Measurements from ENCODE around the gene NEK6.

NEK6 gene

GRCh38 chr9:124322618-124323432 lies 65.1 kb downstream of the NEK6 start:
- Histone ChIP-seq H3K27ac (ENCODE audit: low read length) (no peak overlapping the region), H3K4me1 (ENCODE audit: insufficient read depth, low read length) (no peaks in the 10 kb centered on the region), H3K9me3 (ENCODE audit: insufficient read depth, low read depth, low read length) (no peaks in the 10 kb centered on the region), H3K36me3 (ENCODE audit: insufficient read depth, low read depth, low read length) (peaks cover 5% of the 10 kb centered on the region; the same call in 1 of the 2 replicates), H3K9ac (ENCODE audit: low read depth, low read length) (no peak overlapping the region), H3K4me3 (ENCODE audit: low read length) (no peak overlapping the region), H3K27me3 (ENCODE audit: insufficient read depth, low read length) (no peaks in the 10 kb centered on the region)

- Histone ChIP-seq H3K27ac (ENCODE audit: low read length) (no peak overlapping the region), H3K9me3 (ENCODE audit: insufficient read depth, low read depth, low read length) (no peaks in the 10 kb centered on the region), H3K9ac (ENCODE audit: low read depth, low read length) (no peak overlapping the region), H3K4me1 (ENCODE audit: insufficient read depth, low read length) (no peaks in the 10 kb centered on the region), H3K36me3 (ENCODE audit: insufficient read depth, low read depth, low read length) (peaks cover 5% of the 10 kb centered on the region; the same call in 1 of the 2 replicates), H3K4me3 (ENCODE audit: low read length) (no peak overlapping the region), H3K27me3 (ENCODE audit: insufficient read depth, low read length) (no peaks in the 10 kb centered on the region)
Observed at GRCh38 chr9:124323904-124324303, 66.2 kb downstream of the NEK6 start.

GRCh38 chr9:124325816-124326215 lies 68.1 kb downstream of the NEK6 start:
- Histone ChIP-seq H3K9me3 (ENCODE audit: insufficient read depth, low read depth, low read length) (no peaks in the 10 kb centered on the region), H3K4me3 (ENCODE audit: low read length) (no peak overlapping the region), H3K9ac (ENCODE audit: low read depth, low read length) (no peak overlapping the region), H3K27me3 (ENCODE audit: insufficient read depth, low read length) (no peaks in the 10 kb centered on the region), H3K27ac (ENCODE audit: low read length) (no peak overlapping the region), H3K4me1 (ENCODE audit: insufficient read depth, low read length) (no peaks in the 10 kb centered on the region), H3K36me3 (ENCODE audit: insufficient read depth, low read depth, low read length) (peaks cover 5% of the 10 kb centered on the region; the same call in 1 of the 2 replicates)

- Histone ChIP-seq H3K9me3 (ENCODE audit: insufficient read depth, low read depth, low read length) (no peaks in the 10 kb centered on the region), H3K4me3 (ENCODE audit: low read length) (no peak overlapping the region), H3K27ac (ENCODE audit: low read length) (no peak overlapping the region), H3K4me1 (ENCODE audit: insufficient read depth, low read length) (no peaks in the 10 kb centered on the region), H3K9ac (ENCODE audit: low read depth, low read length) (no peak overlapping the region), H3K27me3 (ENCODE audit: insufficient read depth, low read length) (no peaks in the 10 kb centered on the region), H3K36me3 (ENCODE audit: insufficient read depth, low read depth, low read length) (peaks cover 5% of the 10 kb centered on the region; the same call in 1 of the 2 replicates)
Observed at GRCh38 chr9:124326378-124326777, 68.6 kb downstream of the NEK6 start.

- no peak overlapping the region for H3K4me3 ChIP-seq (ENCODE audit: low read length)
- H3K9me3 ChIP-seq (ENCODE audit: insufficient read depth, low read depth, low read length): no peaks in the 10 kb centered on the region
- no peaks in the 10 kb centered on the region; the same call in 1 of the 2 replicates for H3K36me3 ChIP-seq (ENCODE audit: insufficient read depth, low read depth, low read length)
- no peaks in the 10 kb centered on the region for H3K4me1 ChIP-seq (ENCODE audit: insufficient read depth, low read length)
- H3K27ac ChIP-seq (ENCODE audit: low read length): no peak overlapping the region
- no peaks in the 10 kb centered on the region for H3K27me3 ChIP-seq (ENCODE audit: insufficient read depth, low read length)
- H3K9ac ChIP-seq (ENCODE audit: low read depth, low read length): no peak overlapping the region
Observed at GRCh38 chr9:124327491-124327890, 69.7 kb downstream of the NEK6 start.

GRCh38 chr9:124328285-124328684 lies 70.5 kb downstream of the NEK6 start:
- Histone ChIP-seq H3K9me3 (ENCODE audit: insufficient read depth, low read depth, low read length) (no peaks in the 10 kb centered on the region), H3K27me3 (ENCODE audit: insufficient read depth, low read length) (no peaks in the 10 kb centered on the region), H3K27ac (ENCODE audit: low read length) (no peak overlapping the region), H3K36me3 (ENCODE audit: insufficient read depth, low read depth, low read length) (no peaks in the 10 kb centered on the region; the same call in 1 of the 2 replicates), H3K4me1 (ENCODE audit: insufficient read depth, low read length) (no peaks in the 10 kb centered on the region), H3K9ac (ENCODE audit: low read depth, low read length) (no peak overlapping the region), H3K4me3 (ENCODE audit: low read length) (no peak overlapping the region)

GRCh38 chr9:124329206-124329792 lies 71.5 kb downstream of the NEK6 start:
- H3K4me1 ChIP-seq (ENCODE audit: insufficient read depth, low read length): no peaks in the 10 kb centered on the region
- H3K36me3 ChIP-seq (ENCODE audit: insufficient read depth, low read depth, low read length): no peaks in the 10 kb centered on the region; the same call in 1 of the 2 replicates
- no peak overlapping the region for H3K4me3 ChIP-seq (ENCODE audit: low read length)
- H3K27me3 ChIP-seq (ENCODE audit: insufficient read depth, low read length): no peaks in the 10 kb centered on the region
- no peaks in the 10 kb centered on the region for H3K9me3 ChIP-seq (ENCODE audit: insufficient read depth, low read depth, low read length)
- H3K9ac ChIP-seq (ENCODE audit: low read depth, low read length): no peak overlapping the region
- no peak overlapping the region for H3K27ac ChIP-seq (ENCODE audit: low read length)

- Histone ChIP-seq H3K9ac (ENCODE audit: low read depth, low read length) (no peak overlapping the region), H3K4me1 (ENCODE audit: insufficient read depth, low read length) (no peaks in the 10 kb centered on the region), H3K4me3 (ENCODE audit: low read length) (no peak overlapping the region), H3K36me3 (ENCODE audit: insufficient read depth, low read depth, low read length) (no peaks in the 10 kb centered on the region; the same call in 1 of the 2 replicates), H3K27ac (ENCODE audit: low read length) (no peak overlapping the region), H3K9me3 (ENCODE audit: insufficient read depth, low read depth, low read length) (no peaks in the 10 kb centered on the region), H3K27me3 (ENCODE audit: insufficient read depth, low read length) (no peaks in the 10 kb centered on the region)
Observed at GRCh38 chr9:124330011-124330697, 72.4 kb downstream of the NEK6 start.

- no peaks in the 10 kb centered on the region for H3K9me3 ChIP-seq (ENCODE audit: insufficient read depth, low read depth, low read length)
- no peak overlapping the region for H3K9ac ChIP-seq (ENCODE audit: low read depth, low read length)
- no peak overlapping the region for H3K27ac ChIP-seq (ENCODE audit: low read length)
- no peaks in the 10 kb centered on the region for H3K27me3 ChIP-seq (ENCODE audit: insufficient read depth, low read length)
- H3K4me1 ChIP-seq (ENCODE audit: insufficient read depth, low read length): no peaks in the 10 kb centered on the region
- no peaks in the 10 kb centered on the region; the same call in 1 of the 2 replicates for H3K36me3 ChIP-seq (ENCODE audit: insufficient read depth, low read depth, low read length)
- H3K4me3 ChIP-seq (ENCODE audit: low read length): no peak overlapping the region
Observed at GRCh38 chr9:124331580-124331979, 73.8 kb downstream of the NEK6 start.

- Histone ChIP-seq H3K9ac (ENCODE audit: low read depth, low read length) (no peak overlapping the region), H3K27ac (ENCODE audit: low read length) (no peak overlapping the region), H3K4me1 (ENCODE audit: insufficient read depth, low read length) (no peaks in the 10 kb centered on the region), H3K36me3 (ENCODE audit: insufficient read depth, low read depth, low read length) (no peaks in the 10 kb centered on the region), H3K4me3 (ENCODE audit: low read length) (no peak overlapping the region), H3K27me3 (ENCODE audit: insufficient read depth, low read length) (no peaks in the 10 kb centered on the region), H3K9me3 (ENCODE audit: insufficient read depth, low read depth, low read length) (no peaks in the 10 kb centered on the region)
Observed at GRCh38 chr9:124332361-124333202, 74.8 kb downstream of the NEK6 start.

GRCh38 chr9:124333203-124333579 lies 75.4 kb downstream of the NEK6 start:
- Histone ChIP-seq H3K4me3 (ENCODE audit: low read length) (no peak overlapping the region), H3K9ac (ENCODE audit: low read depth, low read length) (no peak overlapping the region), H3K9me3 (ENCODE audit: insufficient read depth, low read depth, low read length) (no peaks in the 10 kb centered on the region), H3K27me3 (ENCODE audit: insufficient read depth, low read length) (no peaks in the 10 kb centered on the region), H3K27ac (ENCODE audit: low read length) (no peak overlapping the region), H3K4me1 (ENCODE audit: insufficient read depth, low read length) (no peaks in the 10 kb centered on the region), H3K36me3 (ENCODE audit: insufficient read depth, low read depth, low read length) (no peaks in the 10 kb centered on the region)
